HFF-Myc (cell line): Measurements from ENCODE around the gene PDCD1LG2.

Source experiments
- DNase-seq: peaks from one replicate; pipeline ENCODE4 v3.0.0-alpha.2; 2011; ENCODE audit warnings: low read depth; ENCODE audit errors: extremely low read depth
- H3K4me3 ChIP-seq: replicated peaks from 2 replicates; pipeline ENCODE4 v1.5.1; 2011; ENCODE audit warnings: low read depth, mild to moderate bottlenecking, control low read depth, low read length
- CTCF ChIP-seq: IDR thresholded peaks from 2 replicates; pipeline ENCODE4 v1.5.1; 2012; ENCODE audit warnings: mild to moderate bottlenecking, low read depth, low read length, control low read depth; ENCODE audit errors: missing control alignments

PDCD1LG2 gene

DNA sequence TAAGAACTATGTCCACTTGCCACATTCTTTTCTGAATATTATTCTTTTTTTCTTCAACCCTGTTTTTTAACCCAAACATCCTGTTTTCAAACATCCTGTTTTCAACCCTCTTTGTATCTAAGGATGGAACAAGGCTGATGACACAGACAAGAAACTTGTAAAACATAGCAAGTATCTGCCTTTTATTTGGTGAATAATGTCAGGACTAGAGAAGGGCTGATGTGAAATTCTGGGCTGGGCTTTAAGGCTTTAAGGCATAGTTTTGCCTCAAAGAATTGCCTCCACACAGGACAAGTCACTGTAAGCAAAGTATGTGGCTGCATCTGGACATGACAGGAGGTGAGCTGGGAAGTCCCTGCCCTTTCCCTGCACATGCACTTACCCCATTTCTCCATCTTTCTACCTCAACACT lies 76.1 kb downstream of the PDCD1LG2 start:
- H3K4me3 ChIP-seq = no peak overlapping the region
- no peak for DNase-seq

DNA sequence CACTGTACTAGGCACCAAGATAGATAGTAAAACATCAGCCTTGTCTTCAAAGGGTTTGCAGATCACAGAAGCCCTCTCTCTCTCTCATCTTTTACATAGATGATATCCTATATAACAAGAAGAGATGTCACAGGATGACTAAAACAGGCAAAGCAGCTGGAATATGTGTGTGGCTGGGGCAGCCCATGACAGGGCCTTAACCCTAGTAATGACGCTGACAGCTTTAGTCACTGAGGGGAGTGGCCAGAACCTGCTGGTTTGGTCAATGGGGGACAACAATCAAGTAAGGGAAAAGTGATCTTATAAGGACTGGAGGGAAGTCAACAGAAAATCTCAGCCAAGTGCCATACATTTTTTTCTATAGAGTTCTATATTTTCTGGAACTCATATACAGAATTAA lies 76.7 kb downstream of the PDCD1LG2 start:
- no peak for TF ChIP-seq CTCF
- no peak for DNase-seq
- no peak overlapping the region for H3K4me3 ChIP-seq

More for the DNA sequence above, 76.1 kb downstream of the PDCD1LG2 start:
- TF ChIP-seq CTCF = no peak

GRCh38 chr9:5592231-5592630 lies 81.9 kb downstream of the PDCD1LG2 start:
- TF ChIP-seq CTCF = no peak
- DNase-seq = no peak
- no peak overlapping the region for H3K4me3 ChIP-seq

- no peak for TF ChIP-seq CTCF
- no peak for DNase-seq
- H3K4me3 ChIP-seq = no peak overlapping the region
Observed at GRCh38 chr9:5592904-5593303, 82.6 kb downstream of the PDCD1LG2 start.

GRCh38 chr9:5593904-5594303 lies 83.6 kb downstream of the PDCD1LG2 start:
- DNase-seq = no peak
- TF ChIP-seq CTCF = no peak
- no peak overlapping the region for H3K4me3 ChIP-seq

DNA sequence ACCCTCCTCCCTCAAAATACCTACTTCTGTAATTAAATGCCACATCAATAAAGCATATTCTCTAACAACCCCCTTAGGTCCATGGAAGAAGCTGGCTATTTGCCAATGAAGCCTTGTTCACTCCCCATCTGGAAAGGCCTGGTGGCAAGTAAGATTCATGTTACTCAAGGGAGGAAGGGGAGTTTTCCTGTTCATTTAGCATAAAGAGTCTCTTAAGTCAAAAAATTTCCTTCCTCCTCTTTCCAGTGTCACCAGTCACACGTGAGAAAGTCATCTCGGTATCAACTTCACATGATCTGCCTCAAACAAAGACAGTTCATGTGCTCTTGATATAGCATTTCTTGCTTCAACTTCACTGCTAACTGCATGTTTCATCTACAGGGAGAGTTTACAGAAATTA lies 85.8 kb downstream of the PDCD1LG2 start:
- H3K4me3 ChIP-seq = no peak overlapping the region
- DNase-seq = no peak
- no peak for TF ChIP-seq CTCF

- DNase-seq = no peak
- no peak for TF ChIP-seq CTCF
- H3K4me3 ChIP-seq = no peak overlapping the region
Observed at GRCh38 chr9:5608298-5609225, 98.2 kb downstream of the PDCD1LG2 start.
